GM13977 (cell line): ENCODE measurements around the gene GAL3ST3.

Source experiments
- DNase-seq: peaks from one replicate; pipeline ENCODE4 v3.0.0; 2012; ENCODE audit warnings: low spot score
- in situ Hi-C: fragments of 300-500 bp; cut with MboI; formaldehyde crosslinking; loops from one replicate; pipeline ENCODE4 v1.12.0; 2022; ENCODE audit warnings: low sequenced_read_pairs, low pct_unique_long_range_greater_than_20kb, mixed read lengths, inconsistent platforms; ENCODE audit not compliant: unreplicated experiment
- TF ChIP-seq, protein P1 (sequence below): IDR thresholded peaks from 2 replicates; pipeline ENCODE4 v1.5.1; 2012; ENCODE audit warnings: mild to moderate bottlenecking, control low read depth; ENCODE audit not compliant: insufficient read depth; ENCODE audit errors: extremely low read depth, missing control alignments

The GAL3ST3 gene

DNA sequence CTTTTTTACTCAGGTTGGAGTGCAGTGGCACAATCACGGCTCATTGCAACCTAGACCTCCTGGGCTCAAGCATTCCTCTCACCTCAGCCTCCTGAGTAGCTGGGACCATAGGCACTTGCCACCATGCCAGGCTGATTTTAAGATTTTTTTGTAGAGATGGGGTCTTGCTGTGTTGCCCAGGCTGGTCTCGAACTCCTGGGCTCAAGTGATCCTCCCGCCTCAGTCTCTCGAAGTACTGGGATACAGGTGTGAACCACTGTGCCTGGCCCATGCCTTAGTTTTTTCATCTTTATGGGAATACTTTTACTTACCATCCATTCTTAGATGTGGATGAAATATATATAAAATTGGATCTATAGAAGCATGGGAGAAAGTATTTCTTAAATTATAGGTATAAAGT, 26.3 kb upstream of the GAL3ST3 start:
- in situ Hi-C loops, result no loop called here
- DNase-seq, result no peak
- TF ChIP-seq, protein P1, sequence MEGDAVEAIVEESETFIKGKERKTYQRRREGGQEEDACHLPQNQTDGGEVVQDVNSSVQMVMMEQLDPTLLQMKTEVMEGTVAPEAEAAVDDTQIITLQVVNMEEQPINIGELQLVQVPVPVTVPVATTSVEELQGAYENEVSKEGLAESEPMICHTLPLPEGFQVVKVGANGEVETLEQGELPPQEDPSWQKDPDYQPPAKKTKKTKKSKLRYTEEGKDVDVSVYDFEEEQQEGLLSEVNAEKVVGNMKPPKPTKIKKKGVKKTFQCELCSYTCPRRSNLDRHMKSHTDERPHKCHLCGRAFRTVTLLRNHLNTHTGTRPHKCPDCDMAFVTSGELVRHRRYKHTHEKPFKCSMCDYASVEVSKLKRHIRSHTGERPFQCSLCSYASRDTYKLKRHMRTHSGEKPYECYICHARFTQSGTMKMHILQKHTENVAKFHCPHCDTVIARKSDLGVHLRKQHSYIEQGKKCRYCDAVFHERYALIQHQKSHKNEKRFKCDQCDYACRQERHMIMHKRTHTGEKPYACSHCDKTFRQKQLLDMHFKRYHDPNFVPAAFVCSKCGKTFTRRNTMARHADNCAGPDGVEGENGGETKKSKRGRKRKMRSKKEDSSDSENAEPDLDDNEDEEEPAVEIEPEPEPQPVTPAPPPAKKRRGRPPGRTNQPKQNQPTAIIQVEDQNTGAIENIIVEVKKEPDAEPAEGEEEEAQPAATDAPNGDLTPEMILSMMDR, result no peak

DNA sequence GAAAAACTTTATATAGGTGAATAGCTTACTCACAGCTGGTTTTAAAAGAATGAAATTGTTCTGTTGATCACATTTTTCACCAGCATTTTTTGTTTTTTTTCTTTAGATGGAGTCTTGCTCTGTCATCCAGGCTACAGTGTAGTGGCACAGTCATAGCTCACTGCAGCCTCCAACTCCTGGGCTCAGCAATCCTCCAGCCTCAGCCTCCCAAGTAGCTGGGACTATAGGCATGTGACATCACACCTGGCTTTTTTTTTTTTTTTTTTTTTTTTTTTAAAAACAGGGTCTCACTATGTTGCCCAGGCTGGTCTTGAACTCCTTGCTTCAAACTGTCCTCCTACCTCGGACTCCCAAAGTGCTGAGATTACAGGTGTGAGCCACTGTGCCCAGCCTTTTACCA, 24.7 kb upstream of the GAL3ST3 start:
- in situ Hi-C loops, result no loop called here
- no peak for DNase-seq
- TF ChIP-seq, protein P1, result no peak

DNA sequence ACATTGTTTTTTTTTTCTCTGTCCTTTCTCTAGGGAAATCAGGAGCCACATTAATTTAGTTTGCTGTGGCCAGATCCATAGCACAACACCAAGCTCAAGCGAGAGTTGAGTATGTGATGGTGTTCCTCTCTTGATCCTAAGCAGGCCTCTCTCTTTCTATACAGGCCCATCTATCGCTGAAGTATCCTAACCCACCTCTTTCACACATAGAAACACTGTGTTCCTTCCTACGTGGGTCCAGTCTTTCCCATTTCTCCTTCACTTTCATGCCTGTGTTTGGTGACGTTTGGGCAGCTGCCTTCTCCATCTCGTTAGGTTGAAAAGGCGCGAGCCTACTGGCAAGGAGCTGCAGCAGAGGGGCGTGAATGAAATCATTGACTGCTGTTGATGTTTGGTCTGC, 23.6 kb upstream of the GAL3ST3 start:
- DNase-seq, result no peak
- in situ Hi-C loops, result no loop called here
- TF ChIP-seq, protein P1, result no peak

DNA sequence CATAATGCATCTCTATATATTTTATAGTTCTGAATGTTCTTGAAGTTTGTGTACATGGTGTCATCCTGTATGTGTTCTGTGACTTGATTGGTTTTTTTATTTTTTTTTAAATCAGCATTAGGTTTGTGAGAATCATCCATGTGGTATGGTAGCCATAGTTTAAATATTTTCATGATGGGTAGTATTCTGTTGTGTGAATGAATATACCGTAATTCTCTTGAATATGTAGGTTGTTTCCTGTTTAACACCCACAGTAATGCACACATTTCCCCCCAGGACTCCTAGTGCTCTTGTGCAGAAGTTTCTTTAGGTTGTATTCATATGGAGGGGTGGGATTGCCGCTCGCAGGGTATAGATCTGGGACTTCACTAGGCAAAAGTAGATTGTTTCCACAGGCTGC, 23.1 kb upstream of the GAL3ST3 start:
- in situ Hi-C loops, result no loop called here
- no peak for DNase-seq
- TF ChIP-seq, protein P1, result no peak

DNA sequence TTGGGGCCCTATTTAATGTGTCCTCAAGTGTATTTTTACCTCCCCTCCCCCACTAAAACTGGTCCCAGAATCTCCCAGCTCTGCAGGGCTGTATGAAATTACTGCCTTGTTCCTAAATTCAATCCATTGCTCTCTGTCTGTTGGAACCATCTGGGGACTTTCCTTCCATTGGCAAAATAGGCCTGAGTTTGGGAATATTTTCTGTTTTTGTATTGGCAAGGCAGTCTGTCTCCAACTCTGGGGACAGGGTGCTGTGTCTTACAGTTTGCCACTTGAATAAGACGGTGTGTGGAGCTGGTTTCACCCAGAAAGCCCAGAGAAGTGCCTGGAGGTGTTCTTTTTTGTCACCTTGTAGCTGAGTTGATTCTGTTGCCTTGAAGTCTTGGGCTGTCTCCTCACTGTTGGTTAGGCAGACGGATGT, 22.4 kb upstream of the GAL3ST3 start:
- DNase-seq, result peak; percentile 47
- in situ Hi-C loops, result no loop called here
- TF ChIP-seq, protein P1, result no peak

DNA sequence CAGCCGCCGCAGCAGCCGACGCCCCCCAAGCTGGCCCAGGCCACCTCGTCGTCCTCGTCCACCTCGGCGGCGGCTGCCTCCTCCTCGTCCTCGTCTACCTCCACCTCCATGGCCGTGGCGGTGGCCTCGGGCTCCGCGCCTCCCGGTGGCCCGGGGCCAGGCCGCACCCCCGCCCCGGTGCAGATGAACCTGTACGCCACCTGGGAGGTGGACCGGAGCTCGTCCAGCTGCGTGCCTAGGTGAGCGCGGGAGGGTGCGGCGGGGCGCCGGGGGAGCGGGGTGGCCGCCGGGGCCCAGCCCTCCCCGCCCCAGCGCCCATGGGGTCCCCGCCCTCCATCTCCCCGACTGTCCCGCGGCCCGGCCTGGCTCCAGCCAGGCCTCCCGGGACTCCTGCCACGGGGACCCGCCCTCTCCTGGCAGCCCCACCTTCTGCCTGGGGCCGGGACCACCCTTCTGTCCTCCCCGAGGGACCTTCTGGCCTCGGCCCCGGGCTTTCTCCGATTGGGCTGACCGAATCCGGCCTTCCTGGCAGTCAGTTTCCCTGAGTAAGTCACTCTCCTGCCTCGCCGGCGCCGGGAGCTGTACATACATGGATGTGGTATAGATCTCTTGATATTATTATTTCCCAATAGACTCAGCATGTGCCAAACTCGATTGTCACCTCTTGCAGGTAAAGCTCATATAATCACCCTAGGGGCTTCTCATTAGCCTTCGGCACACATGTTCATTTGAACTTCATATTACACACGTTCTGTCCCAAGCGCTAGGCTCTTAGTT, 21.8 kb upstream of the GAL3ST3 start:
- DNase-seq, result peak; percentile 62
- in situ Hi-C loops, result no loop called here

More for the DNA sequence above, 21.8 kb upstream of the GAL3ST3 start:
- TF ChIP-seq, protein P1, result no peak
